Sigmoid colon (tissue), 7 donors: ENCODE results near the gene KCNH4. TPM values are rescaled to one million over a fixed set of nuclear protein-coding genes. Genes with fewer than 3 reads are reported as not detected.

Experiments used
- DNase-seq: peaks from one replicate; pipeline ENCODE4 v3.0.0-alpha.2; 2019
- H3K27ac ChIP-seq, 4 donors: fragments of 200-600 bp; sonication (generic); one replicate each; pipeline ENCODE4 v1.5.1; 2016 to 2019; ENCODE audit warnings: mild to moderate bottlenecking in 1 of 4
- H3K27me3 ChIP-seq, 3 donors: fragments of 200-600 bp; sonication (generic); one replicate each; pipeline ENCODE4 v1.5.1; 2019; ENCODE audit warnings: mild to moderate bottlenecking in 1 of 3
- H3K36me3 ChIP-seq, 4 donors: fragments of 200-600 bp; sonication (generic); one replicate each; pipeline ENCODE4 v1.5.1; 2016 to 2019
- H3K4me1 ChIP-seq, 4 donors: fragments of 200-600 bp; sonication (generic); one replicate each; pipeline ENCODE4 v1.5.1; 2017 to 2019
- H3K4me3 ChIP-seq, 4 donors: fragments of 200-600 bp; sonication (generic); one replicate each; pipeline ENCODE4 v1.5.1; 2017 to 2019; ENCODE audit warnings: mild to moderate bottlenecking in 2 of 4, moderate library complexity in 1 of 4
- H3K9me3 ChIP-seq, 4 donors: fragments of 200-600 bp in 3 of 4; sonication (generic) in 3 of 4; one replicate each; pipeline versions ENCODE4 v1.5.1 to v1.6.1; 2013 to 2019
- EP300 ChIP-seq, 4 donors: sonication (generic); formaldehyde crosslinking; IDR thresholded peaks; one replicate each; pipeline ENCODE4 v1.6.1; 2017; ENCODE audit warnings: antibody characterized with exemption in 4 of 4
- POLR2A ChIP-seq, 2 donors: fragments of 450-650 bp; IDR thresholded peaks; one replicate each; pipeline ENCODE4 v1.6.1; 2016; ENCODE audit warnings: antibody characterized with exemption in 2 of 2, mild to moderate bottlenecking in 2 of 2, moderate library complexity in 2 of 2
- POLR2AphosphoS5 ChIP-seq, 4 donors: sonication (generic); formaldehyde crosslinking; IDR thresholded peaks; one replicate each; pipeline ENCODE4 v1.6.1; 2017; ENCODE audit warnings: antibody characterized with exemption in 4 of 4
- WGBS, 2 donors: extraction: QIAGEN DNeasy Blood & Tissue Kit; methylation state at CpG; one replicate each; pipeline ENCODE4 v1.1.7; 2013; 5-methylcytosine and 5-hydroxymethylcytosine counted together
- intact Hi-C: fragments of 100-400 bp; cut with DNase I; formaldehyde crosslinking; loops from one replicate; pipeline ENCODE4 v1.15.1; 2023
- polyA plus RNA-seq, 3 donors: library from polyadenylated mRNA; stranded (reverse); fragments of 200-250 nt; gene quantifications; one replicate each; pipeline ENCODE4 v1.2.3, GENCODE V29; 2013
- total RNA-seq, 4 donors: library from RNA; depleted of rRNA; stranded (reverse); fragments of >200 nt; gene quantifications; one replicate each; pipeline ENCODE4 v1.1.0, GENCODE V29; 2016
- TF ChIP-seq, protein P1 (sequence below), 4 experiments: fragments of 450-650 bp in 3 of 4; fragments of 200-600 bp in 1 of 4; IDR thresholded peaks; one replicate each; pipeline ENCODE4 v1.5.1; 2016 to 2019; ENCODE audit warnings: antibody characterized with exemption in 4 of 4, mild to moderate bottlenecking in 3 of 4, moderate library complexity in 2 of 4
- donor health status: healthy with polysubstance abuse.
- donor health status: Bipolar disorder and iron deficiency.
- donor health status: healthy.

Gene KCNH4
- total and polyA plus RNA-seq, 7 donors: 0.25 TPM; not detected in 6

DNA sequence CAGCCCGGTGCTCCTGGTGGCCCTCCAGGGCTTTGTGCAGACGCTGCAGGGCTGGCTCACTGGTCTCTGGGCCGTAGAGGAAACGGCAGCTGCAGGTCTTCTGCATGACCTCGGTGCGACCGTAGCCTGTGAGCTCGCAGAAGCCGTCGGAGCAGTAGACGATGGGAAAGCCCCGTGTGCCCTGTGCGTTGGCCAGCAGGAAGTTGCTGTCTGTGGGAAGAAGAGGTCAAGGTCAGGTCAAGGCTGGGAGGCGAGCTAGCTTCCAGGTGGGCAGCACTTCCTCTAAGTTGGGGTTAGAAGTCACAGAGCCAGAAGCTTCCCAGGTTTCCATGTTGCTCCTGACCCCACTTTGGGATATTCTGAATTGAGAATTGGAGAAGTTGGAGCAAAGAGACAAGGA, 2.1 kb downstream of the KCNH4 start:
- no peak for DNase-seq
- Histone ChIP-seq H3K9me3 (no peaks in the 10 kb centered on the region), H3K27me3 (peaks cover 17 to 42% (median 28%) of the 10 kb centered on the region in 3 donors), H3K4me3 (no peak overlapping the region), H3K36me3 (no peaks in the 10 kb centered on the region), H3K27ac (no peak overlapping the region), H3K4me1 (peaks cover 0 to 30% (median 21%) of the 10 kb centered on the region in 4 donors)
- no peak for TF ChIP-seq POLR2A (IDR thresholded peaks at IDR 0.05)
- no peak for TF ChIP-seq EP300 (IDR thresholded peaks at IDR 0.05)
- TF ChIP-seq, protein P1, sequence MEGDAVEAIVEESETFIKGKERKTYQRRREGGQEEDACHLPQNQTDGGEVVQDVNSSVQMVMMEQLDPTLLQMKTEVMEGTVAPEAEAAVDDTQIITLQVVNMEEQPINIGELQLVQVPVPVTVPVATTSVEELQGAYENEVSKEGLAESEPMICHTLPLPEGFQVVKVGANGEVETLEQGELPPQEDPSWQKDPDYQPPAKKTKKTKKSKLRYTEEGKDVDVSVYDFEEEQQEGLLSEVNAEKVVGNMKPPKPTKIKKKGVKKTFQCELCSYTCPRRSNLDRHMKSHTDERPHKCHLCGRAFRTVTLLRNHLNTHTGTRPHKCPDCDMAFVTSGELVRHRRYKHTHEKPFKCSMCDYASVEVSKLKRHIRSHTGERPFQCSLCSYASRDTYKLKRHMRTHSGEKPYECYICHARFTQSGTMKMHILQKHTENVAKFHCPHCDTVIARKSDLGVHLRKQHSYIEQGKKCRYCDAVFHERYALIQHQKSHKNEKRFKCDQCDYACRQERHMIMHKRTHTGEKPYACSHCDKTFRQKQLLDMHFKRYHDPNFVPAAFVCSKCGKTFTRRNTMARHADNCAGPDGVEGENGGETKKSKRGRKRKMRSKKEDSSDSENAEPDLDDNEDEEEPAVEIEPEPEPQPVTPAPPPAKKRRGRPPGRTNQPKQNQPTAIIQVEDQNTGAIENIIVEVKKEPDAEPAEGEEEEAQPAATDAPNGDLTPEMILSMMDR (IDR thresholded peaks at IDR 0.05): no peak
- no peak for TF ChIP-seq POLR2AphosphoS5 (IDR thresholded peaks at IDR 0.05)
- WGBS, 2 donors: 29 to 37% methylated on average over 14 of the region's 14 CpGs
- intact Hi-C loops: no loop called here

DNA sequence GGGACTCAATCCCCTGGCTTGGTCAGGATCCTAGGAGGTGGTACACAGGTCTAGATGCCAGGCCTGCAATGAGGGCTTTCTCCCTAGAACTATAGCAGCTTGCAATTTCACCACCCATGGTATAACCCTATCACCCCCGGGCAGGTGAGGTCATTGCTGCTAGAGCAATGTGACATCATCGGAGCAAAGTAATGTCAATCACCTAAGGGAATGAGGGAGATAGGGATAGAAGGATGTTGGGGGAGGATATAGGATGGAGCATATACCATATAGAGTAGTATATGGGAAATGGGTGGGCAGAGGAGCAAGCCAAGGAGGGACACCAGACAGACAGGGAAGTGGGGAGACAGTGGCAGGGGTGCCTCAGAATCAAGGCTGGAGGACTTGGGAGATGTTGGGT, 3.3 kb downstream of the KCNH4 start:
- peaks cover 17 to 41% (median 28%) of the 10 kb centered on the region in 3 donors for H3K27me3 ChIP-seq
- H3K9me3 ChIP-seq: no peaks in the 10 kb centered on the region
- intact Hi-C loops: no loop called here
- no peak overlapping the region for H3K4me3 ChIP-seq
- no peak for TF ChIP-seq POLR2A (IDR thresholded peaks at IDR 0.05)
- no peak for DNase-seq
- H3K36me3 ChIP-seq: no peaks in the 10 kb centered on the region
- H3K4me1 ChIP-seq: peaks cover 0 to 19% (median 14%) of the 10 kb centered on the region in 4 donors
- 75 to 90% methylated on average over 2 of the region's 2 CpGs for WGBS, 2 donors
- no peak overlapping the region for H3K27ac ChIP-seq

DNA sequence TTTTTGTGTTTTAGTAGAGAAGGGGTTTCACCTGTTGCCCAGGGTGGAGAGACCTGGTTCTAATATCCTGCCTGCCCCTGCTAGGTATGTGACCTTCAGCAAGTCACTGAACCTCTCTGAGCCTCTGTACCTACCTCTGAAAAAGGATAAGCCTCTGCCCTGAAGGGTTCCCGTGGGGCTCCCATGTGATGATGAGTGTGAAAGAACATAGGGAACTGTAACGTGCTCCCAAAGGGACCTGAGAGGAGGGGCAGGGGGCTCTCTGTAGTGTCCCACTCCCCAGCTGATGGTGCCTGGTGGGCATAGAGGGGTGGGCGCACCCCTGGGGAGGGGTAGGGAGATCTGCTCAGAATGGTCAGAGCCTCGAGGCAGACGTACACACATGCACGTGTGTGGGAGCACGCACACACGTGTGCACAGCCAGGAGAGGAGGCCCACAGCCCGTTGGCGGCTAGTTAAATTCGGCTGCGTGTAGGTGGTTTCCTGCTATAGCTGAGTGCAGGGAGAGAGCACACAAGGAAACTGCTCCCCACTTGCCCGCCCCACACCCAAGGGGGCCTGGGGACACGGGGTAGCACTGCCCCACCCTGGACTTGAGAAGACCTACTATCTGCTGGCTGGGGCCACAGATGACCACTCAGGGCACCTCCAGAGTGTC, 6.7 kb downstream of the KCNH4 start:
- peaks cover 0 to 6% (median 0%) of the 10 kb centered on the region in 3 donors for H3K27me3 ChIP-seq
- WGBS, 2 donors: 64 to 67% methylated on average over 14 of the region's 14 CpGs
- H3K9me3 ChIP-seq: no peaks in the 10 kb centered on the region
- TF ChIP-seq, protein P1 (IDR thresholded peaks at IDR 0.05): no peak
- no peak for TF ChIP-seq POLR2A (IDR thresholded peaks at IDR 0.05)
- no peak for TF ChIP-seq POLR2AphosphoS5 (IDR thresholded peaks at IDR 0.05)
- TF ChIP-seq EP300 (IDR thresholded peaks at IDR 0.05): no peak
- H3K4me1 ChIP-seq: no peaks in the 10 kb centered on the region
- DNase-seq: no peak
- intact Hi-C loops: no loop called here
- H3K4me3 ChIP-seq: no peak overlapping the region
- no peak overlapping the region for H3K27ac ChIP-seq
- no peaks in the 10 kb centered on the region for H3K36me3 ChIP-seq

DNA sequence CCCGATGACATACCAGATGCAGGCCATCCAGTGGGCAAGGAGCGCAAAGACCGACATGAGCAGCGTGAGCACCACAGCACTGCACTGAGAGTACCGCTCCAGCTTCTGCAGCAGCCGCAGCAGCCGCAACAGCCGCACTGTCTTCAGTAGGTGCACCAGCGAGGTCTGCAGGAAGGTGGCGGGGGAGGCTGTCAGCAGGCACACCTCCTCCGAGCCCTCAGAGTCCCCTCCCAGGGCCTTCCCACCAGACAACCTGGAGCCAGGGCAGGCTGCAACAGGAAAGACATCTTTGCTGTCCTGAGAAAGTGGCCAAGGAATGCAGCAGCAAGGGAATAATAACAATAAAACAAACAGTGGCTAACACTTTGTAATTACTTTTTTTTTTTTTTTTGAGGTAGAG, 9.1 kb downstream of the KCNH4 start:
- Histone ChIP-seq H3K27me3 (no peaks in the 10 kb centered on the region), H3K4me3 (no peak overlapping the region), H3K9me3 (no peaks in the 10 kb centered on the region), H3K36me3 (no peaks in the 10 kb centered on the region), H3K27ac (no peak overlapping the region), H3K4me1 (no peaks in the 10 kb centered on the region)
- intact Hi-C loops: no loop called here
- DNase-seq: no peak
- WGBS, 2 donors: 66 to 70% methylated on average over 11 of the region's 11 CpGs
- TF ChIP-seq POLR2AphosphoS5 (IDR thresholded peaks at IDR 0.05) (no peak), POLR2A (IDR thresholded peaks at IDR 0.05) (no peak), EP300 (IDR thresholded peaks at IDR 0.05) (no peak)
- TF ChIP-seq, protein P1 (IDR thresholded peaks at IDR 0.05): no peak

DNA sequence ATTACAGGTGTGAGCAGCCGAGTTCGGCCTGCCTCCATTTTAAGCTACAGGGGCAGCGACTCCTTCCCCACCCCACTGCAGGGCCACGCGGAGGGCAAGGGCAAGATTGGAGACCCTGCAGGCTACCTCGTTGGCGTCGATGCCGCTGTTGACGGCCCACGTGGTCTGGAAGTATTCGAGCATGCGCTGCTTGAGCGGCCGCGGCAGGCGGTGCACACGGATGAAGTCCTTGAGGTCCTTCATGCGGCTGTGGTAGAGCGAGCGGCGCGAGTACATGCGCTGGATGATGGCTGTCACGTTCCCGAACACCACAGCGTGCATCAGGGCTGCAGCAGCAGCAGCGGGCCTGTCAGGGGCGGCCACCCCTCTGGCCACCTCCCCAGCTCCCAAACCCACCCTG, 11.6 kb downstream of the KCNH4 start:
- no peak overlapping the region for H3K27ac ChIP-seq
- intact Hi-C loops: no loop called here
- H3K4me1 ChIP-seq: no peaks in the 10 kb centered on the region
- no peaks in the 10 kb centered on the region for H3K36me3 ChIP-seq
- H3K4me3 ChIP-seq: no peak overlapping the region
- no peak for DNase-seq
- 93 to 95% methylated on average over 29 of the region's 29 CpGs for WGBS, 2 donors
- no peaks in the 10 kb centered on the region for H3K27me3 ChIP-seq
- no peak for TF ChIP-seq EP300 (IDR thresholded peaks at IDR 0.05)
- no peak for TF ChIP-seq POLR2A (IDR thresholded peaks at IDR 0.05)
- TF ChIP-seq POLR2AphosphoS5 (IDR thresholded peaks at IDR 0.05): no peak
- TF ChIP-seq, protein P1 (IDR thresholded peaks at IDR 0.05): no peak
- no peaks in the 10 kb centered on the region for H3K9me3 ChIP-seq
